ENCODE results near the gene HINT3. TPM values are rescaled to one million over a fixed set of nuclear protein-coding genes. Genes with fewer than 3 reads are reported as not detected.

Gene HINT3
- total RNA-seq, 2 donors from 2014 or later, result 8.8 to 14.5 TPM

- Histone ChIP-seq H3K4me3 (no peak overlapping the region), H3K4me1 (peaks cover 55% of the 10 kb centered on the region), H3K27me3 (no peaks in the 10 kb centered on the region), H3K9me3 (no peaks in the 10 kb centered on the region), H3K36me3 (replicated peaks in 1 of 2; ENCODE audit: insufficient read depth in 1 of 2, low read depth in 2 of 2) (no peaks in the 10 kb centered on the region), H3K27ac (no peak overlapping the region)
- intact Hi-C loops (cut with DNase I), result no loop called here
- no peak for TF ChIP-seq POLR2A (IDR thresholded peaks at IDR 0.05)
- TF ChIP-seq CTCF (IDR thresholded peaks at IDR 0.05), result no peak
- ATAC-seq (no peak), DNase-seq (no peak)
Measured at GRCh38 chr6:125988280-125988679, 31.7 kb downstream of the HINT3 start.

DNA sequence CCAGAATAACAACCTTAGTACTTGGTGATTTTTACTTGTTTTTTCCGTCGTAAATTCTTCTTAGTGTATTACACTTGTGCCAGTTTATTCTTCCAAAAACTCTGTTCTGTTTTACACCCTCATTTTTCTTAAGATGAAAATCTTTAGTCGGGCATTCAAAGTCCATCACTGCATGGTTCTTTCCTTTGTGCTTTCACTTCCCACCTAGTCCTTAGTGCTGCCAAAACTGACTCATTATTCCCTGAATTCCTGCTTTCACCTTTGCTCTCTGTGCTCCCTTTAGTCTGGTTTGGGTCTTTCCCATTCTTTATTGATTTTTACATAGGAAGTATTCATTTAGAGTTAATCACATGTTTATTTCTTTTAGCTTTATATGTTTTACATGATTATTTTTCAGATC, 33.1 kb downstream of the HINT3 start:
- Histone ChIP-seq H3K27me3 (no peaks in the 10 kb centered on the region), H3K27ac (peak overlapping the region in 2 of 4 donors; percentile 36 to 54), H3K36me3 (replicated peaks in 1 of 2; ENCODE audit: insufficient read depth in 1 of 2, low read depth in 2 of 2) (no peaks in the 10 kb centered on the region), H3K4me1 (peaks cover 55% of the 10 kb centered on the region), H3K4me3 (no peak overlapping the region), H3K9me3 (no peaks in the 10 kb centered on the region)
- ATAC-seq (no peak), DNase-seq (no peak)
- no peak for TF ChIP-seq POLR2A (IDR thresholded peaks at IDR 0.05)
- TF ChIP-seq CTCF (IDR thresholded peaks at IDR 0.05), result no peak
- 60 to 62% methylated on average over 3 of the region's 3 CpGs for WGBS, 2 donors
- intact Hi-C loops (cut with DNase I), result no loop called here

GRCh38 chr6:125991653-125992052, 35.1 kb downstream of the HINT3 start:
- DNase-seq (no peak), ATAC-seq (no peak)
- TF ChIP-seq CTCF (IDR thresholded peaks at IDR 0.05) (no peak), POLR2A (IDR thresholded peaks at IDR 0.05) (no peak)
- H3K4me1 ChIP-seq, result peaks cover 47% of the 10 kb centered on the region
- no peaks in the 10 kb centered on the region for H3K27me3 ChIP-seq
- no peak overlapping the region for H3K4me3 ChIP-seq
- 68 to 77% methylated on average over 1 of the region's 1 CpG for WGBS, 2 donors
- intact Hi-C loops (cut with DNase I), result no loop called here
- no peaks in the 10 kb centered on the region for H3K36me3 ChIP-seq (replicated peaks in 1 of 2; ENCODE audit: insufficient read depth in 1 of 2, low read depth in 2 of 2)
- no peak overlapping the region for H3K27ac ChIP-seq
- H3K9me3 ChIP-seq, result no peaks in the 10 kb centered on the region

GRCh38 chr6:125994670-125995488, 38.3 kb downstream of the HINT3 start:
- no peak overlapping the region for H3K27ac ChIP-seq
- TF ChIP-seq POLR2A (IDR thresholded peaks at IDR 0.05) (no peak), CTCF (IDR thresholded peaks at IDR 0.05) (no peak)
- no peak overlapping the region for H3K4me3 ChIP-seq
- no peaks in the 10 kb centered on the region for H3K27me3 ChIP-seq
- WGBS, 2 donors, result 69 to 72% methylated on average over 5 of the region's 5 CpGs
- H3K36me3 ChIP-seq (replicated peaks in 1 of 2; ENCODE audit: insufficient read depth in 1 of 2, low read depth in 2 of 2), result peaks cover 3 to 4% of the 10 kb centered on the region in 2 donors
- no peak for ATAC-seq
- intact Hi-C loops (cut with DNase I), result no loop called here
- peaks cover 22% of the 10 kb centered on the region for H3K4me1 ChIP-seq
- DNase-seq, result no peak
- no peaks in the 10 kb centered on the region for H3K9me3 ChIP-seq

Data from body of pancreas (tissue), 4 donors.